LNCAP (cell line): ENCODE results near the gene LINC00237.

Experiments
- CTCF ChIP-seq: fragments of 450-650 bp; IDR thresholded peaks from 2 replicates; pipeline ENCODE4 v1.5.1; 2017; ENCODE audit warnings: mild to moderate bottlenecking

Gene LINC00237

GRCh38 chr20:21074605-21075336 is 31.4 kb downstream of the LINC00237 start:
- no peak for TF ChIP-seq CTCF

- TF ChIP-seq CTCF: no peak
These were observed 38.9 kb downstream of the LINC00237 start for GRCh38 chr20:21067255-21067654.

DNA sequence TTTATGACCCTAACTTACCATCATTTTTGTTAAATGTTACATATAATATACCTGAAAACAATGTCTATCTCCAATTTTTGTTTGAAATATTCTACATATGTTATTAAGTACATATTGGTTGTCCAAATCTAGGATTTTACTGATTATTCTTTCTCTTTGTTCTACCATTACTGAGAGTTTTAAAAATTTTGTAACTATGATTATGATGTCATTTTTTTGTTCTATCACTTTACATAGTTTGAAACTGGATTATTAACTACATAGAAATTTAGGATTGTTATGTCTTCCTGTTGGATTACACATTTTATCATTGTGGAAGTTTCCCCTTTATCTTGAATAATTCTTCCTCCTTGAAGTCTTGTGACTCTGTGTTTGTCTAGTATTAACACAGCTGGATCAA is 41.2 kb downstream of the LINC00237 start:
- no peak for TF ChIP-seq CTCF

- TF ChIP-seq CTCF: no peak
These were observed 42.9 kb downstream of the LINC00237 start for GRCh38 chr20:21063276-21063675.

GRCh38 chr20:21053002-21053762 is 53.0 kb downstream of the LINC00237 start:
- no peak for TF ChIP-seq CTCF

GRCh38 chr20:21052686-21053001 is 53.5 kb downstream of the LINC00237 start:
- TF ChIP-seq CTCF: no peak

DNA sequence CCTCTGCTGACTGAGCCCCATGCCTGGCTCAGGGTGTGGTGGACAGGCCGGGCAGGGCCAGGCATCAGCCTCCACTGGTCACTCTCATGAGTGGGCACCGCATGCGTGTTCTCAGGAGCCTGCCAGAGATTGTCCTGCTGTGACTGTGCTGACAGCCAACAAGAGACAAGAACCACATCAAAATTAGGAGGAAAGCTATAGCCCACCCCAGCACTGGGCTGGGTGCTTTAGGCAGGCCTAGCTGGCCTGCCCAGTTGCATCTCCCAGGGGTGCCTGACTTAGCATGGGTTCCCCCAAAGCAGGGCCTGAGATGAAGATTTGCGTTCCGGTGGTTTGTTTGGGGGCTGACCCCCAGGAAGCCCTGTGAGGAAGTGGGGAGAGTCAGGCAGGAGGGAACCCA is 53.9 kb downstream of the LINC00237 start:
- no peak for TF ChIP-seq CTCF
